SK-N-DZ (cell line): ENCODE results near the gene ASCC3.
A peak's percentile ranks its signal among the peaks of the same experiment; 100 is the strongest.

Experiments used
- DNase-seq: peaks from one replicate; pipeline ENCODE4 v3.0.0-alpha.2; 2015; ENCODE audit warnings: low spot score

Gene ASCC3

GRCh38 chr6:100724696-100725095, 156.4 kb downstream of the ASCC3 start:
- no peak for DNase-seq

- no peak for DNase-seq
These were observed 156.9 kb downstream of the ASCC3 start for GRCh38 chr6:100724222-100724621.

- no peak for DNase-seq
These were observed 159.9 kb downstream of the ASCC3 start for GRCh38 chr6:100721256-100721655.

- peak; percentile 12 for DNase-seq
These were observed 161.0 kb downstream of the ASCC3 start for GRCh38 chr6:100719883-100720682.

GRCh38 chr6:100712997-100713396, 168.1 kb downstream of the ASCC3 start:
- no peak for DNase-seq

- no peak for DNase-seq
These were observed 174.6 kb downstream of the ASCC3 start for GRCh38 chr6:100706491-100706890.

GRCh38 chr6:100704961-100705360, 176.2 kb downstream of the ASCC3 start:
- no peak for DNase-seq

- no peak for DNase-seq
These were observed 179.4 kb downstream of the ASCC3 start for GRCh38 chr6:100701728-100702127.

GRCh38 chr6:100700009-100700408, 181.1 kb downstream of the ASCC3 start:
- no peak for DNase-seq

- DNase-seq, result no peak
These were observed 185.7 kb downstream of the ASCC3 start for GRCh38 chr6:100695445-100695844.

GRCh38 chr6:100693249-100693927, 187.7 kb downstream of the ASCC3 start:
- no peak for DNase-seq

- no peak for DNase-seq
These were observed 189.2 kb downstream of the ASCC3 start for GRCh38 chr6:100691972-100692371.

GRCh38 chr6:100686216-100686615, 194.9 kb downstream of the ASCC3 start:
- no peak for DNase-seq

GRCh38 chr6:100685747-100686146, 195.4 kb downstream of the ASCC3 start:
- no peak for DNase-seq

- DNase-seq, result no peak
These were observed 201.0 kb downstream of the ASCC3 start for GRCh38 chr6:100680163-100680562.

GRCh38 chr6:100678027-100678426, 203.1 kb downstream of the ASCC3 start:
- DNase-seq, result no peak

- no peak for DNase-seq
These were observed 203.9 kb downstream of the ASCC3 start for GRCh38 chr6:100677240-100677639.

- DNase-seq, result no peak
These were observed 207.5 kb downstream of the ASCC3 start for GRCh38 chr6:100673641-100674040.

- DNase-seq, result no peak
These were observed 209.4 kb downstream of the ASCC3 start for GRCh38 chr6:100671740-100672139.

- DNase-seq, result no peak
These were observed 211.1 kb downstream of the ASCC3 start for GRCh38 chr6:100670056-100670455.

- no peak for DNase-seq
These were observed 216.1 kb downstream of the ASCC3 start for GRCh38 chr6:100665041-100665380.

GRCh38 chr6:100664274-100665040, 216.7 kb downstream of the ASCC3 start:
- DNase-seq, result peak; percentile 9
